ENCODE data around the gene SAP30BP.

Gene SAP30BP

DNA sequence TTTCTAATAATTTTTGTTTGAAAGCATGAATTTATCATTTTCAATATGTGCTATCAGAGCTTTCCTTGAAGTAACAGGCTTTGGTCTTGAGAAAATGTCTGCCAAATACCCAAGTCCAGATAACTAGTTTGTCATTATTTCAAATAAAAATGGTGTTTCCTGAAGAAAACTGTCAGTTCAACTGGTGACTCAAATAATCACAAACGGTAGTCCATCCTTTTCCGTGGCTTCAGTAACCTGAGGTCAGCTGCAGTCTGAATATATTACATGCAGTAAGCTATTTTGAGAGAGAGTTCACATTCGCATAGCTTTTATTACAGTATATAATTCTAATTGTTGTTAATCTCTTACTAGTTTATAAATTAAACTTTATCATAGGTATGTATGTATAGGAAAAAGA is 9.3 kb downstream of the SAP30BP start:
- H3K4me3 ChIP-seq (IDR thresholded peaks at IDR 0.05; ENCODE audit: insufficient read depth, low read depth, low read length): no peak overlapping the region
- no peak overlapping the region for H3K9ac ChIP-seq
- H2AFZ ChIP-seq (ENCODE audit: low read depth): no peak overlapping the region
- H3K27ac ChIP-seq: no peak overlapping the region
- H3K27me3 ChIP-seq (ENCODE audit: insufficient read depth, low read depth): no peaks in the 10 kb centered on the region
- TF ChIP-seq, protein P1, sequence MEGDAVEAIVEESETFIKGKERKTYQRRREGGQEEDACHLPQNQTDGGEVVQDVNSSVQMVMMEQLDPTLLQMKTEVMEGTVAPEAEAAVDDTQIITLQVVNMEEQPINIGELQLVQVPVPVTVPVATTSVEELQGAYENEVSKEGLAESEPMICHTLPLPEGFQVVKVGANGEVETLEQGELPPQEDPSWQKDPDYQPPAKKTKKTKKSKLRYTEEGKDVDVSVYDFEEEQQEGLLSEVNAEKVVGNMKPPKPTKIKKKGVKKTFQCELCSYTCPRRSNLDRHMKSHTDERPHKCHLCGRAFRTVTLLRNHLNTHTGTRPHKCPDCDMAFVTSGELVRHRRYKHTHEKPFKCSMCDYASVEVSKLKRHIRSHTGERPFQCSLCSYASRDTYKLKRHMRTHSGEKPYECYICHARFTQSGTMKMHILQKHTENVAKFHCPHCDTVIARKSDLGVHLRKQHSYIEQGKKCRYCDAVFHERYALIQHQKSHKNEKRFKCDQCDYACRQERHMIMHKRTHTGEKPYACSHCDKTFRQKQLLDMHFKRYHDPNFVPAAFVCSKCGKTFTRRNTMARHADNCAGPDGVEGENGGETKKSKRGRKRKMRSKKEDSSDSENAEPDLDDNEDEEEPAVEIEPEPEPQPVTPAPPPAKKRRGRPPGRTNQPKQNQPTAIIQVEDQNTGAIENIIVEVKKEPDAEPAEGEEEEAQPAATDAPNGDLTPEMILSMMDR (conservative IDR thresholded peaks at IDR 0.05; ENCODE audit: low read depth, low read length): no peak
- H3K4me2 ChIP-seq: no peak overlapping the region
- peaks cover 14% of the 10 kb centered on the region for H3K4me1 ChIP-seq (ENCODE audit: low read depth, poor library complexity, severe bottlenecking)
- peaks cover 5% of the 10 kb centered on the region; the same call in 1 of the 2 replicates for H3K36me3 ChIP-seq (ENCODE audit: insufficient read depth)
- no peaks in the 10 kb centered on the region for H4K20me1 ChIP-seq (ENCODE audit: insufficient read depth)
- H3K79me2 ChIP-seq (ENCODE audit: insufficient read depth, low read depth): peaks cover 24% of the 10 kb centered on the region; the same call in 1 of the 2 replicates

DNA sequence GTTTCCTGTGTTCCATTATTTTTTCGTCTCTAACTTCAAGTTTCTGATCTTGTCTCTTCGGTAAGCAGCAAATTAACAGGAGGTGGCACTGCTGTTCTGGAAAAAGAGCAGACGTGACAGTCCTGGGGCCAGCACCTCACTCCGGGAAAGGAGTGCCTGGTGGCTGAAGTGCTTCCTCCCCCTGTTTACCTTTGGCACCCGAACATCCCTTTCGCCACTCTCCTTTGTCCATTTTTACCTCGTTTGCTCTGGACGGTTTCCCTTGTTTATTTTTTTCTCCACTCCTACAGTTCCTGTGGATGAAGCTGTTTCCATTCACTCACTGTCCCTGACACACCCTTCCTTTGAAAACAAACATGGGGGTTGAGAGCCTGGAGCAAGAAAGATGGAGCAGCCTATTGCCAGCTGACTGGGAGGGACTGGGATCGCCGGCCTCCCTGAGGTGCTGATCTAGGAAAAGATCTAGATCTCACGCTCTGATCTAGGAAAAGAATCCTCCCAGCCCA is 12.6 kb downstream of the SAP30BP start:
- H3K27ac ChIP-seq: no peak overlapping the region
- H2AFZ ChIP-seq (ENCODE audit: low read depth): no peak overlapping the region
- H3K4me2 ChIP-seq: no peak overlapping the region
- no peak overlapping the region for H3K9ac ChIP-seq
- TF ChIP-seq, protein P1 (conservative IDR thresholded peaks at IDR 0.05; ENCODE audit: low read depth, low read length): no peak
- no peak overlapping the region for H3K4me3 ChIP-seq (IDR thresholded peaks at IDR 0.05; ENCODE audit: insufficient read depth, low read depth, low read length)
- H3K27me3 ChIP-seq (ENCODE audit: insufficient read depth, low read depth): no peaks in the 10 kb centered on the region
- no peaks in the 10 kb centered on the region for H4K20me1 ChIP-seq (ENCODE audit: insufficient read depth)
- peaks cover 5% of the 10 kb centered on the region; the same call in 1 of the 2 replicates for H3K36me3 ChIP-seq (ENCODE audit: insufficient read depth)
- peaks cover 33% of the 10 kb centered on the region; the same call in 1 of the 2 replicates for H3K79me2 ChIP-seq (ENCODE audit: insufficient read depth, low read depth)
- H3K4me1 ChIP-seq (ENCODE audit: low read depth, poor library complexity, severe bottlenecking): peaks cover 9% of the 10 kb centered on the region

DNA sequence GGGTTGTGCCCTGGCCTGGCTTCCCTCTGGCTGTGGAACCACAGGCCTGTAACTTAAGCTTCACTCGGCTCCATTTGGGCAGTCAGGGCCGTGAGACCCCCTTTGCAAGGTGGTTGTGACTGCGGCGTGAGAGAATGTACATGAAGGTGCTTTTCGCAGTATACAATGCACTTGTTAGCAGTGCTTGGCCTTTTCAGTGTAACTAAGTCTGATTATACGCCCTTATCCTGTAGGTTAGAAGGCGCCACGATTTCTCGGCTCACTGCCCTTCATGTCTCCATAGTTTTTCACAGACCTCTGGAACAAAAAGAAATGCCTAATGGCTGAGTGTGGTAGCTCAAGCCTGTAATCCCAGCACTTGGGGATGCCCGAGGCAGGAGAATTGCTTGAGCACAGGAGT is 13.3 kb downstream of the SAP30BP start:
- Histone ChIP-seq H3K27me3 (ENCODE audit: insufficient read depth, low read depth) (no peaks in the 10 kb centered on the region), H3K4me3 (IDR thresholded peaks at IDR 0.05; ENCODE audit: insufficient read depth, low read depth, low read length) (no peak overlapping the region), H3K27ac (no peak overlapping the region), H4K20me1 (ENCODE audit: insufficient read depth) (no peaks in the 10 kb centered on the region), H3K4me2 (no peak overlapping the region), H3K36me3 (ENCODE audit: insufficient read depth) (peaks cover 5% of the 10 kb centered on the region; the same call in 1 of the 2 replicates), H3K79me2 (ENCODE audit: insufficient read depth, low read depth) (peaks cover 39% of the 10 kb centered on the region; the same call in 1 of the 2 replicates), H2AFZ (ENCODE audit: low read depth) (no peak overlapping the region), H3K9ac (no peak overlapping the region), H3K4me1 (ENCODE audit: low read depth, poor library complexity, severe bottlenecking) (peaks cover 3% of the 10 kb centered on the region)
- TF ChIP-seq, protein P1 (conservative IDR thresholded peaks at IDR 0.05; ENCODE audit: low read depth, low read length): no peak

DNA sequence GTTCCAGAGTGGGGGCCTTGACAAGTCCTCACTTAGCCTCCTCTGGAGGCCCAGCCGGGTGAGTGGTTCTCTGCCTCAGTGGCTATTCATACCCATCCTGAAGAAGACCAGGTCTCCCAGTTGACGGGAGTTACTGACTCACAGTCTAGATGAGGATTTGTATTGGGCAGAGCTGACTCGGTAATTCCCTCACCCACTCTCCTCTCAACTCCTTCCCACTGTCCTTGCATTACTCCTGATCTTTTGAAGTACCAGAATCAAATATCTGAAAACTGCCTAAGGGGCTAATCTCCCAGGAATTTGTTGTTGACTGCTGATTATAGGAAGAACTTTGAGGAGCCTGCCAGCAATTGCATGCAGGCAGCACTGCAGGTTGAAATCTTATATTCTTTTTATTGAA is 14.2 kb downstream of the SAP30BP start:
- Histone ChIP-seq H3K27me3 (ENCODE audit: insufficient read depth, low read depth) (no peaks in the 10 kb centered on the region), H4K20me1 (ENCODE audit: insufficient read depth) (no peaks in the 10 kb centered on the region), H2AFZ (ENCODE audit: low read depth) (no peak overlapping the region), H3K4me1 (ENCODE audit: low read depth, poor library complexity, severe bottlenecking) (no peaks in the 10 kb centered on the region), H3K4me3 (IDR thresholded peaks at IDR 0.05; ENCODE audit: insufficient read depth, low read depth, low read length) (no peak overlapping the region), H3K4me2 (no peak overlapping the region), H3K36me3 (ENCODE audit: insufficient read depth) (no peaks in the 10 kb centered on the region; the same call in 1 of the 2 replicates), H3K79me2 (ENCODE audit: insufficient read depth, low read depth) (peaks cover 39% of the 10 kb centered on the region; the same call in 1 of the 2 replicates), H3K27ac (no peak overlapping the region), H3K9ac (no peak overlapping the region)
- TF ChIP-seq, protein P1 (conservative IDR thresholded peaks at IDR 0.05; ENCODE audit: low read depth, low read length): no peak

All from KMS-11 (cell line).